Left ventricle myocardium superior (tissue), 1 donor: Measurements from ENCODE around the gene IGFL1. TPM values are rescaled to one million over a fixed set of nuclear protein-coding genes. Genes with fewer than 3 reads are reported as not detected.
"Not testable (repeated sequence)": the region's sequence is repeated elsewhere in the genome, so short reads cannot be mapped to it uniquely, and the experiment has no call there.

Experiments
- ATAC-seq: fragments of 200-7000 bp; cut with Tn5 transposase; one replicate; pipeline ENCODE4 v1.9.1; 2020; ENCODE audit warnings: mild to moderate bottlenecking, moderate library complexity
- DNase-seq: peaks from one replicate; pipeline ENCODE4 v3.0.0-alpha.2; 2020
- intact Hi-C: fragments of 100-400 bp; cut with micrococcal nuclease; formaldehyde crosslinking; loops from one replicate; pipeline ENCODE4 v1.11.0; 2022
- total RNA-seq: library from RNA; stranded (reverse); fragmentation: NEBNext Ultra II Directional; extraction: Animal tissue kit (Norgen Biotek cat#: 25700); gene quantifications from one replicate; pipeline ENCODE4 v1.2.1, GENCODE V29; 2021
- donor health status: DM: no; HTN: yes; CAD: no; lungs with severe emphysema.

IGFL1 gene
- total RNA-seq, 1 donor from 2014 or later, result not detected

- DNase-seq (no peak), ATAC-seq (no peak)
- intact Hi-C loops, result no loop called here
These were observed 9.4 kb upstream of the IGFL1 start for GRCh38 chr19:46220038-46220615.

GRCh38 chr19:46221152-46221551, 8.4 kb upstream of the IGFL1 start:
- intact Hi-C loops, result no loop called here
- DNase-seq (no peak), ATAC-seq (no peak)

- DNase-seq, result peak; percentile 61
- intact Hi-C loops, result no loop called here
- ATAC-seq, result peak; percentile 90
These were observed 7.4 kb upstream of the IGFL1 start for GRCh38 chr19:46221981-46222610.

GRCh38 chr19:46223787-46224186, 5.8 kb upstream of the IGFL1 start:
- intact Hi-C loops, ATAC-seq, DNase-seq: not testable (repeated sequence)

- intact Hi-C loops, result no loop called here
- ATAC-seq (no peak), DNase-seq (no peak)
These were observed 4.8 kb upstream of the IGFL1 start for GRCh38 chr19:46224773-46225172.

GRCh38 chr19:46225558-46226004, 4.0 kb upstream of the IGFL1 start:
- ATAC-seq (no peak), DNase-seq (no peak)
- intact Hi-C loops, result no loop called here

- ATAC-seq (peak; percentile 81), DNase-seq (peak; percentile 49)
- intact Hi-C loops, result no loop called here
These were observed 3.0 kb upstream of the IGFL1 start for GRCh38 chr19:46226438-46226973.

- intact Hi-C loops, result no loop called here
- no peak for DNase-seq
These were observed 2.5 kb downstream of the IGFL1 start for GRCh38 chr19:46232029-46232428.

GRCh38 chr19:46232468-46232867, 2.9 kb downstream of the IGFL1 start:
- intact Hi-C loops, result no loop called here
- ATAC-seq (no peak), DNase-seq (no peak)

More at GRCh38 chr19:46232029-46232428, 2.5 kb downstream of the IGFL1 start:
- no peak for ATAC-seq

- ATAC-seq (no peak), DNase-seq (no peak)
- intact Hi-C loops, result no loop called here
These were observed 3.5 kb downstream of the IGFL1 start for GRCh38 chr19:46232938-46233621.

- ATAC-seq, intact Hi-C loops, DNase-seq: not testable (repeated sequence)
These were observed 4.3 kb downstream of the IGFL1 start for GRCh38 chr19:46233871-46234270.

GRCh38 chr19:46238141-46238540, 8.6 kb downstream of the IGFL1 start:
- DNase-seq, ATAC-seq, intact Hi-C loops: not testable (repeated sequence)

GRCh38 chr19:46239193-46240024, 9.9 kb downstream of the IGFL1 start:
- DNase-seq (no peak), ATAC-seq (no peak)
- intact Hi-C loops, result no loop called here

- ATAC-seq (no peak), DNase-seq (no peak)
- intact Hi-C loops, result no loop called here
These were observed 11.2 kb downstream of the IGFL1 start for GRCh38 chr19:46240693-46241092.

- ATAC-seq (no peak), DNase-seq (no peak)
- intact Hi-C loops, result no loop called here
These were observed 12.1 kb downstream of the IGFL1 start for GRCh38 chr19:46241626-46242025.

GRCh38 chr19:46243081-46243654, 13.6 kb downstream of the IGFL1 start:
- intact Hi-C loops, ATAC-seq, DNase-seq: not testable (repeated sequence)

- DNase-seq (no peak), ATAC-seq (no peak)
- intact Hi-C loops, result no loop called here
These were observed 20.7 kb downstream of the IGFL1 start for GRCh38 chr19:46250076-46250735.

GRCh38 chr19:46251416-46251815, 21.9 kb downstream of the IGFL1 start:
- ATAC-seq (no peak), DNase-seq (no peak)
- intact Hi-C loops, result no loop called here
